Fibroblast of the aortic adventitia (primary cell): ENCODE data around the gene JOSD2. TPM values are rescaled to one million over a fixed set of nuclear protein-coding genes. Genes with fewer than 3 reads are reported as not detected.
A peak's percentile ranks its signal among the peaks of the same experiment; 100 is the strongest.

Source experiments
- DNase-seq: peaks from one replicate; pipeline ENCODE4 v3.0.0-alpha.2; 2010; ENCODE audit warnings: low read depth
- H3K4me3 ChIP-seq: 2 replicates; pipeline ENCODE4 v1.5.1; 2011; ENCODE audit warnings: low read depth, mild to moderate bottlenecking, control low read depth, low read length, moderate library complexity
- CTCF ChIP-seq: IDR thresholded peaks from 2 replicates; pipeline ENCODE4 v1.5.1; 2011; ENCODE audit warnings: mild to moderate bottlenecking, low read length, control low read depth, inconsistent platforms; ENCODE audit not compliant: insufficient read depth
- total RNA-seq: library from RNA; depleted of rRNA; stranded (reverse); fragments of >200 nt; gene quantifications from 2 replicates; pipeline ENCODE4 v1.2.3, GENCODE V29; 2012; ENCODE audit warnings: low replicate concordance

JOSD2 gene
- total RNA-seq, 1 donor: 26.7 TPM

- TF ChIP-seq CTCF: no peak
- H3K4me3 ChIP-seq: no peak within 1 kb of the TSS
- no peak for DNase-seq
Measured at GRCh38 chr19:50513746-50514345, 2.9 kb upstream of the JOSD2 start, which contains the start of gene ASPDH. ASPDH (minus strand) TSS chr19:50513913; CDS start chr19:50513823, 90 bp downstream.

DNA sequence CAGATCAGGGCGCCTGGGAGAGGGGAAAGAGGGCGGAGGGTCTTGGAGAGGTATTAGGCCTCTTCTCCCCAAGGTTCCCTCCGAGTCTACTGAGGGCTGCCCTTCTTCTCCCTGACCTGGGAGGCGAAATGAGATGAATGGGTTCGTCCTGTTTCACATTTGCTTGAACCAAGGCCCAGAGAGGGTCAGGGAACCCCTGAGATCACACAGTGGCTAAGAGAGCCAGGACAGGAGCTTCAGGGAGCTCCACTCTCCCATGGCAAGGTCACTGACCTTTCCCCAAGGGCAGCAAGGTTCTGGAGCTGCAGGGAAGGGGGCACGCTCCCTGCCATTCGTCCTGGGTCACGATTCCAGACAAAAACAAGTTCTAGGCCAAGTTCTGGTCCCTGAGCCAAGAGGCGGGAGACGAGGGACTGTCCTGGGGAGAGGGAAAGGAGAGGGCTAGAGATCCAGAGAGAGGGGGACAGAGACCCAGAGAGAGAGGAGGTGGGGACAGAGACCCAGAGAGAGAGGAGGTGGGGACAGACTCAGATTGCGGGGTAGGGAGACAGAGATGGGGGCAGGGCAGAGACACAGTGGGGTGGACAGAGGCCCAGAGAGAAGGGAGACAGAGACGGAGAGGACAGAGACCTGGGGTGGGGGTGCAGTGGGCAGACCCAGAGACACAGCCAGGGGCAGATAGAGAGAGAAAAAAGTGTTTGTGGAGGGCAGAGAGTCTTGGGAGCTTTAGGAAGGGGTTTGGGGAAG lies 2.2 kb upstream of the JOSD2 start:
- H3K4me3 ChIP-seq: no peak overlapping the region
- no peak for TF ChIP-seq CTCF
- no peak for DNase-seq

DNA sequence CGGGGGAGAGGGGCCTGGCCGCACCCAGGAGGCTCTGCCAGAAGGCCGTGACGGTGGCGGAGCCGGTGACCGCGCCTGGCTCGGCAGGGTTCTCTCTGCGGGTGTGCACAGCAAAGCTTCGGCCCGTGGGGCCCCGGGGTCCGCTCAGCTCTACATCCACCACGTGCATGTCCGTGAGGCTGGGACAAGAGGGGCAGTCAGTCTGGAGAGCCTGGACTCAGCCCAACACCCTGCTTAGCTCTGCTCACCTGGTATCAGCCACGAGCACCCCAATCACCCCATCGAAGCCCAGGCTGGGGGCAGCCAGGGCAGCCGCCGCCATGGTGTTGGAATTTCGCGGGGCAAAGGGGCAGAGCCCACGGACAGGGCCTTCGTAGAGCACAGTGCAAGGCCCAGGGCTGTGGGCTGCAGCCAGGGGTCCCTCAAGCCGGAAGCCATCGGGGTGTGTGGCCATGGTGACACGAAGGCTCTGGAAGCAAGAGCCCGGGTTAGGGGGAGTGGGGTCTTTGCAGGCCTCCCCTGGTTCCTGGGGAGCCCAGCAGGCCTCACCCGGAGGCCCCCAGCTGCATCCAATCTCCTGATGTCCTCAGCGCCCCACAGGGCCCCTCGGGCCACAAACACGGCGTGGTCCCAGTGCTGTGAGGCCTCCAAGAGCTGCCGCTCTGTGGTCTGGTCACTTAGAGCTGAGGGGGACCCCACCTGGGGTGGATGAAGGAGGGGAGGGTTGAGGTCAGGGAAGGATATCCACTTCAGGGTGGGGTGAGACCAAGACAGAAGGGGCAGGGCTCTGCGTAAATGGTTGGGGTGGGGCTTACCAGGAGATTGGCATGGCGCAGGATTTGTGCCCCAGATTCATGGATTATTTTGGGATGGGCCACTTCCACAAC lies 1.4 kb upstream of the JOSD2 start:
- DNase-seq: no peak
- no peak for TF ChIP-seq CTCF
- no peak overlapping the region for H3K4me3 ChIP-seq

- peak; percentile 8 for DNase-seq
- peak overlapping the region; percentile 96 for H3K4me3 ChIP-seq
- no peak for TF ChIP-seq CTCF
Measured at GRCh38 chr19:50510700-50511068, 307 bp downstream of the JOSD2 start.

- TF ChIP-seq CTCF: no peak
- H3K4me3 ChIP-seq: peak overlapping the region; percentile 96
- no peak for DNase-seq
Measured at GRCh38 chr19:50510121-50510670, 795 bp downstream of the JOSD2 start.

- TF ChIP-seq CTCF: no peak
- no peak overlapping the region for H3K4me3 ChIP-seq
- no peak for DNase-seq
Measured at GRCh38 chr19:50509366-50509765, 1.6 kb downstream of the JOSD2 start.
